Naive B cell (primary cell): Measurements from ENCODE around the gene NAALADL2. TPM values are rescaled to one million over a fixed set of nuclear protein-coding genes. Genes with fewer than 3 reads are reported as not detected.

Experiments
- ATAC-seq, 2 donors: fragments of 150-1000 bp; cut with Tn5 transposase; 2 replicates each; pipeline ENCODE4 v1.10.0; 2021; ENCODE audit warnings: low read depth in 2 of 2, mild to moderate bottlenecking in 2 of 2, moderate library complexity in 2 of 2
- DNase-seq: peaks from one replicate; pipeline ENCODE4 v3.0.0; 2022
- H3K27ac Mint-ChIP-seq, 6 donors: one replicate each; pipeline ENCODE4 v1.8.0; 2020 to 2022; ENCODE audit warnings: mild to moderate bottlenecking in 6 of 6, mixed read lengths in 6 of 6, moderate library complexity in 5 of 6, inconsistent platforms in 2 of 6
- H3K27me3 Mint-ChIP-seq, 3 donors: one replicate each; pipeline ENCODE4 v1.8.0; 2021 to 2022; ENCODE audit warnings: mixed read lengths in 3 of 3, mild to moderate bottlenecking in 1 of 3
- H3K36me3 Mint-ChIP-seq, 2 donors: one replicate each; pipeline ENCODE4 v1.8.0; 2020 to 2022; ENCODE audit warnings: mixed read lengths in 2 of 2, inconsistent platforms in 1 of 2, mild to moderate bottlenecking in 1 of 2
- H3K4me1 Mint-ChIP-seq, 3 donors: one replicate each; pipeline ENCODE4 v1.8.0; 2020 to 2022; ENCODE audit warnings: mixed read lengths in 3 of 3, inconsistent platforms in 1 of 3, mild to moderate bottlenecking in 1 of 3, moderate library complexity in 1 of 3
- H3K4me3 Mint-ChIP-seq, 8 donors: one replicate each; pipeline ENCODE4 v1.8.0; 2020 to 2022; ENCODE audit warnings: mild to moderate bottlenecking in 8 of 8, mixed read lengths in 8 of 8, moderate library complexity in 8 of 8, inconsistent platforms in 2 of 8
- H3K9me3 Mint-ChIP-seq, 7 donors: one replicate each; pipeline ENCODE4 v1.8.0; 2020 to 2022; ENCODE audit warnings: mixed read lengths in 7 of 7, mild to moderate bottlenecking in 5 of 7, inconsistent platforms in 2 of 7, moderate library complexity in 1 of 7
- polyA plus RNA-seq, 6 donors: library from polyadenylated mRNA; unstranded; fragments of 300-500 nt; fragmentation: Illumina TruSeq; gene quantifications; one replicate each; pipeline ENCODE4 v1.2.3, GENCODE V29; 2021; ENCODE audit warnings: low read depth in 6 of 6

Gene NAALADL2
- polyA plus RNA-seq, 6 donors from 2014 or later = not detected

DNA sequence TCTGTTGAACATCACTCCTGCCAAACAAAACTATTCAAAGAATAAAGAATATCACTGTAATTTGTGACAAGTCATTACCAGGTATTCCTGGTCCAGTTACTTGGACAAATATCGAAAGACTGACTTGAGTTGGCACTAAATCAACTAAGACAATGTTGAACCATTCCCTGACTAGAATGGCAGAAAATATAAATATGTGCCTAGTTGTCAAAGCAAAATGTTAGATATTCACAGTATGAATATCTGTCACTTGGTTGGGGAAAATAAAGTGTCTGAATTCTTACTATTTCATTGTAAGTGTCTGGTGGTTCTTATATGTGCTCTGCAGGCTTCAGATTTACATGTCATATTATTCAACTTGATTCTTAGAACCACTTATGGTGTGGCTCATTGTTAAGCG is 470.2 kb downstream of the NAALADL2 start:
- Mint-ChIP-seq H3K4me1 (no peaks in the 10 kb centered on the region), H3K9me3 (peaks cover 0 to 15% (median 0%) of the 10 kb centered on the region in 7 donors), H3K27me3 (no peaks in the 10 kb centered on the region), H3K27ac (no peak overlapping the region), H3K36me3 (no peaks in the 10 kb centered on the region), H3K4me3 (no peak overlapping the region)
- DNase-seq (no peak), ATAC-seq (no peak)

- Mint-ChIP-seq H3K9me3 (peaks cover 0 to 8% (median 0%) of the 10 kb centered on the region in 7 donors), H3K27ac (no peak overlapping the region), H3K27me3 (no peaks in the 10 kb centered on the region), H3K4me1 (no peaks in the 10 kb centered on the region), H3K36me3 (no peaks in the 10 kb centered on the region), H3K4me3 (no peak overlapping the region)
- no peak for DNase-seq
- ATAC-seq = no peak
Observed at GRCh38 chr3:175335229-175335628, 476.1 kb downstream of the NAALADL2 start.

- Mint-ChIP-seq H3K36me3 (no peaks in the 10 kb centered on the region), H3K4me1 (no peaks in the 10 kb centered on the region), H3K27me3 (no peaks in the 10 kb centered on the region), H3K27ac (no peak overlapping the region), H3K9me3 (peaks cover 0 to 8% (median 0%) of the 10 kb centered on the region in 7 donors), H3K4me3 (no peak overlapping the region)
- ATAC-seq (no peak), DNase-seq (no peak)
Observed at GRCh38 chr3:175336406-175337133, 477.4 kb downstream of the NAALADL2 start.

GRCh38 chr3:175337631-175338030 is 478.5 kb downstream of the NAALADL2 start:
- Mint-ChIP-seq H3K4me3 (no peak overlapping the region), H3K27ac (no peak overlapping the region), H3K4me1 (no peaks in the 10 kb centered on the region), H3K36me3 (no peaks in the 10 kb centered on the region), H3K9me3 (peaks cover 0 to 8% (median 0%) of the 10 kb centered on the region in 7 donors), H3K27me3 (no peaks in the 10 kb centered on the region)
- DNase-seq (no peak), ATAC-seq (no peak)

DNA sequence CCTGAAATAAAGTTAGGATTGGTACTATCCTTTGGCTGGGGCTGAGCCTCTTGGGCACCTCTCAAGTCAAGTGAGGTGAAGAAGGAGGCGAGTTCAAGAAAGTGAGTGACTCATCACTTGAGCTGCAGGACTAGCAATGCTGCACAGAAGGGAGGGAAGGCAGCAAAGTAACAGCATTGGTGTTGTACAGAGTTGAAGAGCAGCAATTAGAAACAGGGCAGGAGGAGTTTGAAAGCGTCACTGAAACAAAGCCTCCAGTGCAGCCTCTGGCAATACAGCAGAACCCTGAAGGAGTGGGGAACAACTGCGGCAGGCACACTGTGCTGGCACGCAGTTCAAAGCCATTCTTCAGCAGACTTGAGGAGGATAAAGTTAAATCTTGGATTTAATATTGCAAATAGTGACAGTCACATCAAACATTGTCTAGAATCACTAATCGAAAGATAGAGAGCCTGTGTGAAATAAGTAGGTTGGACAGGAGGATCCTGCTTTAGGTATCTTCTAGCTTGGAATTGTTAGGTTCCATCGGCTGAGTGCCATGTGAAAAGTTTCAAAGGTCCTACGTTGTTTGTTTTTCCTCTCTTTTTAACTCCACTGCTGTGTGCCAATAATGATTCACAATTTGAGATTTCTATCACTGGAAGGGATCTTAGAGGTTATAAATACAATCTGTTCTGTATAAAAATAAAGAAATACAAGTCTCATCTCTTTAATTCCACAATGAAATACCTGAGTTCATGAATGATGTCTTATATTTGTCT is 479.8 kb downstream of the NAALADL2 start:
- Mint-ChIP-seq H3K27me3 (no peaks in the 10 kb centered on the region), H3K27ac (no peak overlapping the region), H3K36me3 (no peaks in the 10 kb centered on the region), H3K4me3 (no peak overlapping the region), H3K4me1 (no peaks in the 10 kb centered on the region), H3K9me3 (peaks cover 0 to 2% (median 0%) of the 10 kb centered on the region in 7 donors)
- ATAC-seq (no peak), DNase-seq (no peak)

DNA sequence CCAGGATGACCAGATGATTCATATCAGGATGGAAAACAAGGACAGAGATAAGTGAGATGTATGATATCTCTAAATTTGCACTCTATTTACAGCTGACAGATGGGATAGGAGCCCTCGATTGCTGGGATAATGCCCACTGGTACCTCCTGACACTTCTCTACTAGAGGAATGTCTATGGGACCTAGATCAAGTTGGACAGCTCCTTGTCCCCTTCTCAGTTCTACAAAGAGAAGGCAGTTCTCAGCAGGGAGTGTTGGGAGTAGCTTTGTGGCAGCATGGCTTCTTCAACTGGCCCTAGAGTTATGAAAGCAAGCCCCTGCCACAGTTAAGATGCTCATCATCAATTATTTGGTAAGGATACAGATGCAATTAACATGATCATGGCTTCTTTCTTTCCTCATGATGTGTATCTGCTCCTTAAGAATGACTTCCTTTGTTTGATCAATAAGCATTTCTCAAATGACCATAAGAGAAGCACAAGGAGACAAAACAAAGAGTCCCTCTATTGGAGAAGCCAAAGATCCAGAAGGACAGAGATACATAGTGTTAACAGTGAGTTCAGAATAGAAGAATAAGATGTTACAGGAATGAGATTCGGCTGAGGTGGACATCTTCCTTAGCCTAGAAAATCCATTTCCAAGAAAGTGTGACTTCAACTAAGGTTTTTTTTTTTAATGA is 481.3 kb downstream of the NAALADL2 start:
- H3K4me1 Mint-ChIP-seq = no peaks in the 10 kb centered on the region
- DNase-seq = no peak
- no peak overlapping the region for H3K4me3 Mint-ChIP-seq
- H3K27ac Mint-ChIP-seq = no peak overlapping the region
- ATAC-seq = no peak
- no peaks in the 10 kb centered on the region for H3K27me3 Mint-ChIP-seq
- no peaks in the 10 kb centered on the region for H3K36me3 Mint-ChIP-seq
- H3K9me3 Mint-ChIP-seq = peaks cover 0 to 4% (median 0%) of the 10 kb centered on the region in 7 donors

DNA sequence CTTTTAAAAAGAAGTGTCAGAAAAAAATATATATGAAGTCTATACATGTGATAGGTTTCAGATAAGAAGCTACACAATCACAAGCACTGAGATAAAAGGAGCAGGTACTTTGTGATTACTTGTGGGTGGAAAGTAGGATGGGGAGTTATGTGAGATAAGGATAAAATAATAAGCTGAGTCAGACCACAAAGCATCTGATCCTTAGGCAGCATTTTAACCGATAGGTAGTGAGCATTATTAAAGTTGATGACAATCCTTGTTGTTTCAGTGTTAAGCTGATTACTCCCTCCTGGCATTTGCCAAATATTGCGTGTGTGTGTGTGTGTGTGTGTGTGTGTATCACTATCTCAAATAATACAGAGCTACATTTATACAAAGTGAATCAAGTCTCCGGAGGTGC is 483.1 kb downstream of the NAALADL2 start:
- no peaks in the 10 kb centered on the region for H3K4me1 Mint-ChIP-seq
- ATAC-seq (no peak), DNase-seq (no peak)
- H3K36me3 Mint-ChIP-seq = no peaks in the 10 kb centered on the region
- no peak overlapping the region for H3K27ac Mint-ChIP-seq
- H3K9me3 Mint-ChIP-seq = peaks cover 0 to 4% (median 0%) of the 10 kb centered on the region in 7 donors
- no peak overlapping the region for H3K4me3 Mint-ChIP-seq
- H3K27me3 Mint-ChIP-seq = no peaks in the 10 kb centered on the region

- DNase-seq = no peak
- Mint-ChIP-seq H3K4me1 (no peaks in the 10 kb centered on the region), H3K36me3 (no peaks in the 10 kb centered on the region), H3K4me3 (no peak overlapping the region), H3K27ac (no peak overlapping the region), H3K27me3 (no peaks in the 10 kb centered on the region), H3K9me3 (peaks cover 0 to 4% (median 0%) of the 10 kb centered on the region in 7 donors)
- no peak for ATAC-seq
Observed at GRCh38 chr3:175343946-175344345, 484.8 kb downstream of the NAALADL2 start.

DNA sequence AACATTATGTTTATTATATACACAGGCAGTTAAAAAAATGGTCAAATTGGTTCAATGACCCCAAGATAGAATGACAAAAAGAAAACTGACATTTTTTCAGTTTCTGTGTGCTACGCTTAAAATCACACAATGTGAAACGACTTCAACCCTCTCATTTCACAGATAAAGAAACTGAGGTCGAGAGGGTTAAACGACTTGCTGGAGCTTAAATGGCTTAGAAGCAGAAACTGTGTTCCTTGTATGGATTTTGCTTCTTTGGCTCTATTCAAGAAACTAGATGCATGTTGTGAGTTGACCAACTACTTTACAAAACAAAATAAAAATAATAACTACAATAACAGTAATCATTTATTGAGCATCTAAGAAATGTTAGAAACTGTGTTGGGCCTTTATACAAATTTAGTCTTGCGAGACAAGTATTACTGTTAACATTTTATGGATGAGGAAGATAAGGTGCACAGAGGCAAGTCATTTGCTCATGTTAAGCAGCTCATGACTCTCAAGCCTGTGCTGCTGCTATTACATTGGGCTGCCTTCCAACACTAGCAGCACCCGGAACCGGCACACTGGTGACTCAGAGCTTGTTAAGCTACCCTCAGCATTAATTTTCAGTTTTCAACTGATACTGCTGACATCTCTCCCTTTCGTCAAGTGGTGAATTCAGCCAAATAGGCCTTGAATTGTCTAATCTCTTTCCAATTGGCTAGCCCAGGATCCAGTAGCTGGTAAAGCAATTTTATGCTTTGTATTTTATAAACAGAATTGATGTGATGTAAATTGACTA is 487.6 kb downstream of the NAALADL2 start:
- H3K4me3 Mint-ChIP-seq = no peak overlapping the region
- DNase-seq (no peak), ATAC-seq (no peak)
- no peaks in the 10 kb centered on the region for H3K27me3 Mint-ChIP-seq
- no peaks in the 10 kb centered on the region for H3K4me1 Mint-ChIP-seq
- no peaks in the 10 kb centered on the region for H3K36me3 Mint-ChIP-seq
- peaks cover 0 to 8% (median 0%) of the 10 kb centered on the region in 7 donors for H3K9me3 Mint-ChIP-seq
- H3K27ac Mint-ChIP-seq = no peak overlapping the region

DNA sequence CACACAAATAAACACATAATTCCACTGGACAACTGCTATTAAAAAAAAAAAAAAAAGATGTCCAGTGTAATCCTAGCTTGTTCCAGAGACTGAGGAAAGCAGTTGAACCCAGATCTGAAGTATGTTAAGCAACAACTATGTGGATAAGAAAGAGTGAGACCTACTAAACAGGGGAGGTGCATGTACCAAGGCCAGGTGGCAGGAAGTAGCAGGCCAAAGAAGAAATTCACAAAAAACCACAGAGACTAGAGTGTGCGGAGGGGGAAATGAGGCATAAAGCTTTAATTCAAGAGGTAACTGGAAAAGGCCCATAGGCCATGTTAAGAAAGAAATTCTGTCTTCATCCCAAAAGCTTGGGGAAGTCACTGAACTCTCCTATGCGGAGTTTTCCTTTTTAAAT is 490.0 kb downstream of the NAALADL2 start:
- H3K36me3 Mint-ChIP-seq = no peaks in the 10 kb centered on the region
- H3K9me3 Mint-ChIP-seq = peaks cover 0 to 8% (median 0%) of the 10 kb centered on the region in 7 donors
- no peak overlapping the region for H3K27ac Mint-ChIP-seq
- H3K4me1 Mint-ChIP-seq = no peaks in the 10 kb centered on the region
- DNase-seq = no peak
- H3K4me3 Mint-ChIP-seq = peak overlapping the region in 1 of 8 donors; percentile 22
- no peaks in the 10 kb centered on the region for H3K27me3 Mint-ChIP-seq
- ATAC-seq = no peak

- DNase-seq (no peak), ATAC-seq (no peak)
- Mint-ChIP-seq H3K4me3 (no peak overlapping the region), H3K36me3 (no peaks in the 10 kb centered on the region), H3K27ac (no peak overlapping the region), H3K27me3 (no peaks in the 10 kb centered on the region), H3K9me3 (peaks cover 0 to 4% (median 0%) of the 10 kb centered on the region in 7 donors), H3K4me1 (no peaks in the 10 kb centered on the region)
Observed at GRCh38 chr3:175355801-175356335, 496.7 kb downstream of the NAALADL2 start.

DNA sequence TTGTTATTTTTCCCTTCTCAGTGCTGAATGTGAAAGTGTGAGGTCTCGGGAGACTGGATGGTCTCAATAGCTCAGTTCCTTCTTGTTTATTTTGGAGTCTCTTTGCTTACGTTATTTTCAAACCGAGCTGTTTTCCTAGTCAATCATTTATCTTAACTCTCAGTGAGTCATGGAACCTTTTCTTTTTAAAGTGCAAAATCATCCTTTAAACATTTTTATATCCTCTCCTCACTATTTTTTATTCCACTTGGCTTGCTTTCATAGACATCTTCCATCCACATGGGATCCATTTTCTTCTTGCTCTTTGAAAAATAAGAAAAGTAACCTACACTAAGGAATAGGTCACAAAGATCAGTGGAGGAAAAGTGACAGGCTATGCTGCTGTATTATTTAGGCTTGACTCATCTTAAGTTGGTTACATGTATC is 497.8 kb downstream of the NAALADL2 start:
- no peak overlapping the region for H3K27ac Mint-ChIP-seq
- H3K4me1 Mint-ChIP-seq = no peaks in the 10 kb centered on the region
- no peak for DNase-seq
- no peak overlapping the region for H3K4me3 Mint-ChIP-seq
- H3K27me3 Mint-ChIP-seq = no peaks in the 10 kb centered on the region
- H3K36me3 Mint-ChIP-seq = no peaks in the 10 kb centered on the region
- H3K9me3 Mint-ChIP-seq = peaks cover 0 to 10% (median 1%) of the 10 kb centered on the region in 7 donors
- no peak for ATAC-seq

GRCh38 chr3:175357758-175358157 is 498.6 kb downstream of the NAALADL2 start:
- H3K4me1 Mint-ChIP-seq = no peaks in the 10 kb centered on the region
- H3K27ac Mint-ChIP-seq = no peak overlapping the region
- peaks cover 0 to 17% (median 2%) of the 10 kb centered on the region in 7 donors for H3K9me3 Mint-ChIP-seq
- ATAC-seq = no peak
- DNase-seq = no peak
- no peaks in the 10 kb centered on the region for H3K36me3 Mint-ChIP-seq
- no peak overlapping the region for H3K4me3 Mint-ChIP-seq
- no peaks in the 10 kb centered on the region for H3K27me3 Mint-ChIP-seq
